Neural progenitor cell (in vitro differentiated cells): ENCODE results near the gene FLRT2. TPM values are rescaled to one million over a fixed set of nuclear protein-coding genes. Genes with fewer than 3 reads are reported as not detected.

Experiments used
- DNase-seq: peaks from one replicate; pipeline ENCODE4 v3.0.0-alpha.2; 2016; ENCODE audit warnings: low spot score
- H2AFZ ChIP-seq: fragments of 200-600 bp; sonication (generic); replicated peaks from 2 replicates; pipeline ENCODE4 v1.6.1; 2016; ENCODE audit warnings: antibody characterized with exemption
- H3F3A ChIP-seq: fragments of 200-600 bp; sonication (generic); 2 replicates; pipeline ENCODE4 v1.6.1; 2016; ENCODE audit warnings: antibody characterized with exemption, low read depth
- H3K27ac ChIP-seq: fragments of 200-600 bp; sonication (generic); 2 replicates; pipeline ENCODE4 v1.5.1; 2016; ENCODE audit warnings: mild to moderate bottlenecking
- H3K27me3 ChIP-seq: fragments of 200-600 bp; sonication (generic); 2 replicates; pipeline ENCODE4 v1.6.1; 2016; ENCODE audit warnings: mild to moderate bottlenecking, moderate library complexity
- H3K36me3 ChIP-seq: fragments of 200-600 bp; sonication (generic); 2 replicates; pipeline ENCODE4 v1.5.1; 2016
- H3K4me1 ChIP-seq: fragments of 200-600 bp; sonication (generic); 2 replicates; pipeline ENCODE4 v1.6.1; 2016; ENCODE audit warnings: mixed run types
- H3K4me2 ChIP-seq: fragments of 200-600 bp; sonication (generic); 2 replicates; pipeline ENCODE4 v1.6.1; 2016
- H3K4me3 ChIP-seq: fragments of 200-600 bp; sonication (generic); 2 replicates; pipeline ENCODE4 v1.5.1; 2016
- H3K79me2 ChIP-seq: fragments of 200-600 bp; sonication (generic); 2 replicates; pipeline ENCODE4 v1.6.1; 2016; ENCODE audit warnings: low read depth
- H3K9ac ChIP-seq: fragments of 200-600 bp; sonication (generic); 2 replicates; pipeline ENCODE4 v1.6.1; 2016
- H3K9me3 ChIP-seq: fragments of 200-600 bp; sonication (generic); 2 replicates; pipeline ENCODE4 v1.5.1; 2016; ENCODE audit warnings: low read depth
- H4K20me1 ChIP-seq: fragments of 200-600 bp; sonication (generic); 2 replicates; pipeline ENCODE4 v1.6.1; 2016; ENCODE audit warnings: low read depth
- H3K27ac Mint-ChIP-seq: 3 replicates; pipeline ENCODE4 v1.8.0; 2021; ENCODE audit warnings: mixed read lengths
- H3K27me3 Mint-ChIP-seq: 2 replicates; pipeline ENCODE4 v1.8.0; 2022; ENCODE audit warnings: low read depth, mild to moderate bottlenecking, inconsistent platforms, moderate library complexity, mixed read lengths; ENCODE audit not compliant: insufficient read depth
- H3K36me3 Mint-ChIP-seq: 3 replicates; pipeline ENCODE4 v1.8.0; 2021; ENCODE audit warnings: mixed read lengths
- H3K4me1 Mint-ChIP-seq: 3 replicates; pipeline ENCODE4 v1.8.0; 2021; ENCODE audit warnings: mixed read lengths
- H3K4me3 Mint-ChIP-seq: 3 replicates; pipeline ENCODE4 v1.8.0; 2021; ENCODE audit warnings: mild to moderate bottlenecking, moderate library complexity, mixed read lengths
- H3K9me3 Mint-ChIP-seq: 3 replicates; pipeline ENCODE4 v1.8.0; 2020; ENCODE audit warnings: mixed read lengths
- CTCF ChIP-seq: fragments of 200-600 bp; sonication (generic); IDR thresholded peaks from 2 replicates; pipeline ENCODE4 v1.5.1; 2017; ENCODE audit warnings: antibody characterized with exemption, mild to moderate bottlenecking
- EZH2 ChIP-seq: fragments of 200-600 bp; sonication (generic); IDR thresholded peaks from 2 replicates; pipeline ENCODE4 v1.6.1; 2017; ENCODE audit warnings: antibody characterized with exemption, mild to moderate bottlenecking, moderate library complexity
- EZH2phosphoT487 ChIP-seq: fragments of 200-600 bp; sonication (generic); IDR thresholded peaks from 2 replicates; pipeline ENCODE4 v1.6.1; 2017; ENCODE audit warnings: antibody characterized with exemption
- total RNA-seq: library from RNA; depleted of rRNA; stranded (reverse); fragments of >200 nt; gene quantifications from 2 replicates; pipeline ENCODE4 v1.2.3, GENCODE V29; 2015; ENCODE audit warnings: low replicate concordance

The FLRT2 gene
- total RNA-seq, 1 donor from 2014 or later, result 8.5 TPM

- DNase-seq, result no peak
- Mint-ChIP-seq H3K27ac (no peak overlapping the region), H3K4me1 (no peaks in the 10 kb centered on the region), H3K9me3 (no peaks in the 10 kb centered on the region), H3K36me3 (no peaks in the 10 kb centered on the region), H3K27me3 (peaks cover 4% of the 10 kb centered on the region), H3K4me3 (no peak overlapping the region)
- Histone ChIP-seq H3K36me3 (no peaks in the 10 kb centered on the region), H4K20me1 (no peaks in the 10 kb centered on the region), H3K9me3 (no peaks in the 10 kb centered on the region), H3K4me3 (no peak overlapping the region), H3K4me1 (no peaks in the 10 kb centered on the region), H3K79me2 (no peaks in the 10 kb centered on the region), H3F3A (no peaks in the 10 kb centered on the region), H3K9ac (no peak overlapping the region), H3K27ac (no peak overlapping the region), H2AFZ (no peak overlapping the region), H3K27me3 (no peaks in the 10 kb centered on the region), H3K4me2 (no peak overlapping the region)
- TF ChIP-seq EZH2, result no peak
- TF ChIP-seq CTCF, result no peak
- TF ChIP-seq EZH2phosphoT487, result no peak
These were observed 28.2 kb upstream of the FLRT2 start for GRCh38 chr14:85501751-85502150.

DNA sequence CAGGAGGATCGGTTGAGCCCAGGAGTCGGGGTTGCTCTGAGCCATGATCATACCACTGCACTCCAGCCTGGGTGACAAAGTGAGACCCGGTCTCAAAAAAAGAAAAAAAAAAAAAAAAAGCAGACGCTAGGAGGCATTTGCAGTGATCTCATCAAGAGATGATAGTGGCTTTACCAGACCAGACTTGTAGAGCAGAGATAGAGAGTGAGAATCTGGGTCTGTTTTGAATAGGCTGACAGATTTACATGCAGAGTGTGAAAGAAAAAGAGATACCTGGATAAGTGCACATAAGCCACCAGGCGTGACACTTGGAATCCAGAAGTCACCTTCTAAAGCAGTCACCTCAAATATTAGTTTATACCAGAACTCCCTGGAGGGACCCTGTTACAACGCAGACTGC lies 21.1 kb upstream of the FLRT2 start:
- H3K27ac Mint-ChIP-seq, result no peak overlapping the region
- no peak overlapping the region for H3K9ac ChIP-seq
- no peak overlapping the region for H3K4me3 Mint-ChIP-seq
- no peak overlapping the region for H3K27ac ChIP-seq
- H3K9me3 ChIP-seq, result no peaks in the 10 kb centered on the region
- H3F3A ChIP-seq, result no peaks in the 10 kb centered on the region
- H3K36me3 ChIP-seq, result no peaks in the 10 kb centered on the region
- no peaks in the 10 kb centered on the region for H3K4me1 Mint-ChIP-seq
- H3K79me2 ChIP-seq, result no peaks in the 10 kb centered on the region
- H3K9me3 Mint-ChIP-seq, result no peaks in the 10 kb centered on the region
- H2AFZ ChIP-seq, result no peak overlapping the region
- H3K36me3 Mint-ChIP-seq, result no peaks in the 10 kb centered on the region
- no peak for DNase-seq
- TF ChIP-seq EZH2phosphoT487, result no peak
- no peak for TF ChIP-seq CTCF
- TF ChIP-seq EZH2, result no peak
- no peaks in the 10 kb centered on the region for H3K27me3 Mint-ChIP-seq
- H3K4me2 ChIP-seq, result no peak overlapping the region
- no peaks in the 10 kb centered on the region for H3K4me1 ChIP-seq
- H4K20me1 ChIP-seq, result no peaks in the 10 kb centered on the region
- H3K27me3 ChIP-seq, result no peaks in the 10 kb centered on the region
- H3K4me3 ChIP-seq, result no peak overlapping the region

GRCh38 chr14:85512451-85512850 lies 17.5 kb upstream of the FLRT2 start:
- Histone ChIP-seq H2AFZ (no peak overlapping the region), H3K27me3 (no peaks in the 10 kb centered on the region), H3K4me2 (no peak overlapping the region), H3K79me2 (no peaks in the 10 kb centered on the region), H3F3A (no peaks in the 10 kb centered on the region), H3K4me1 (no peaks in the 10 kb centered on the region), H4K20me1 (no peaks in the 10 kb centered on the region), H3K4me3 (no peak overlapping the region), H3K9me3 (no peaks in the 10 kb centered on the region), H3K9ac (no peak overlapping the region), H3K36me3 (no peaks in the 10 kb centered on the region), H3K27ac (no peak overlapping the region)
- Mint-ChIP-seq H3K4me1 (no peaks in the 10 kb centered on the region), H3K27ac (no peak overlapping the region), H3K36me3 (no peaks in the 10 kb centered on the region), H3K4me3 (no peak overlapping the region), H3K9me3 (no peaks in the 10 kb centered on the region), H3K27me3 (no peaks in the 10 kb centered on the region)
- DNase-seq, result no peak
- TF ChIP-seq CTCF, result no peak
- no peak for TF ChIP-seq EZH2
- no peak for TF ChIP-seq EZH2phosphoT487

GRCh38 chr14:85514487-85514886 lies 15.5 kb upstream of the FLRT2 start:
- Histone ChIP-seq H2AFZ (no peak overlapping the region), H3K4me3 (no peak overlapping the region), H3K9me3 (no peaks in the 10 kb centered on the region), H3F3A (no peaks in the 10 kb centered on the region), H3K4me1 (no peaks in the 10 kb centered on the region), H3K79me2 (no peaks in the 10 kb centered on the region), H3K27ac (no peak overlapping the region), H3K9ac (no peak overlapping the region), H3K27me3 (no peaks in the 10 kb centered on the region), H3K4me2 (no peak overlapping the region), H3K36me3 (no peaks in the 10 kb centered on the region), H4K20me1 (no peaks in the 10 kb centered on the region)
- Mint-ChIP-seq H3K4me1 (peaks cover under 1% of the 10 kb centered on the region), H3K27ac (no peak overlapping the region), H3K36me3 (no peaks in the 10 kb centered on the region), H3K4me3 (no peak overlapping the region), H3K9me3 (no peaks in the 10 kb centered on the region), H3K27me3 (no peaks in the 10 kb centered on the region)
- TF ChIP-seq CTCF (no peak), EZH2phosphoT487 (no peak), EZH2 (no peak)
- DNase-seq, result no peak
